Measurements from ENCODE around the gene SNW1.
A peak's percentile ranks its signal among the peaks of the same experiment; 100 is the strongest.
"Not testable (repeated sequence)": the region's sequence is repeated elsewhere in the genome, so short reads cannot be mapped to it uniquely, and the experiment has no call there.

SNW1 gene

GRCh38 chr14:77747425-77747824, 13.5 kb downstream of the SNW1 start:
- DNase-seq (ENCODE audit: low read depth) = not testable (repeated sequence)

DNA sequence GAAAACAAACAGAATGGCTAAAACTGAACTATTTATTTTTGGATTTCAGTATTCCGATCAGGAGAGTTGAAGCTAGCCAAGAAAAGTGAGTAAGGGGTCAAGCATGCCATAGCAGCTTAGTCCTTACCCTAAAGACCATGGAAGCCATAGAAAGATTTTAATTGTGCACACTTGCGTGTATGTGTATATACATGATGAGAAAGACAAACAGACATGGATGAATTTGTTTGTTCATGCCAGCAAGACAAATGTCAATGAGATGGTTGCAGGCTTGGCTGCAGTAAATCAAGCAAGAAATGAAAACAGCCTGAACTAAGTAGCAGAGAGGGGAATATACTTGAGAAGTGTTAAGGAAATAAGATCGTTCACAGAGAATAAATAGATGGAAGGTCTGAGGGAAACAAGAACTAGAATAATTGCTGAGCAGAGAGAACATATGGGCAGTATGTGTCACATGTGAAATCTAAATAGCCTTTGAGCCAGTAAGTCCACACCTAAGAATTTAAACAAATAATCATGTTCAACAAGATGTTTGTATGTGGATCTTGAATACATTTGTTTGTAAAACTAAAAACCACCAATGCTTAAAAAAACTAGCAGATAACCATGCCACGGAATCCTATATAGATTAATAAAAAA, 14.8 kb downstream of the SNW1 start:
- no peak for DNase-seq (ENCODE audit: low read depth)

- DNase-seq (ENCODE audit: low read depth) = no peak
These were observed 19.5 kb downstream of the SNW1 start for GRCh38 chr14:77741438-77741837.

DNA sequence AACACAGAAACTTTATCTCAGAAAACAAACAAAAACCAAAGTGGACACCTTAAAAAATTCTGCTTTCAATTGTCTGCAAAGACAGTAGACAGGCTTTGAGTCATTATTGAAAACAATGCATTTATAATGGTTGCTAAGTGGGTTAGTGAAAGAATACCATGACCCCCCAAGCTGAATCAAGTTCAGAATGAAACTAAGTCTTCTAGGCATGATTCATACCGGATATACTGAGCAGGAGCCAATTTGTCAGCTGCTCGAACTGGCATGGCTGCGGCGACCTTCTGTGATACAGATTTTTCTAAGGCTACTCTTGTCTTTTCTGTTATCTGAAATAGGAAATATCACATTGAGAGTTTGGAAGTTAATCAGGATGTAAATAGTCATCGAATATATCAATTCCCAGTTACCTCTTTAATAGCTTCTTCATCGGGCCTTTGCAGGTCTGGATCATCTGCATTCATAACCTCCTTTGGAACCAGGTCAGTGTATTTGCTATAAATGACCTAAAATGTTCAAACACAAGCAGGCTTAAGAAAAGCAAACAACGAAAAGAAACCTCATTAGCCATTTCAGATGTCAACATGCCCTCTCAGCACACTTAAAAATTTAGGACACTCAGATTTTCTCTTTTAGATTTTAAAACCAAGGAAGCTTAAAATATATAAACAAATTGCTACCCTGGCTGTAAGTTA, 22.3 kb downstream of the SNW1 start:
- peak; percentile 20 for DNase-seq (ENCODE audit: low read depth)

GRCh38 chr14:77730976-77731497, 29.9 kb downstream of the SNW1 start:
- DNase-seq (ENCODE audit: low read depth) = peak; percentile 23

DNA sequence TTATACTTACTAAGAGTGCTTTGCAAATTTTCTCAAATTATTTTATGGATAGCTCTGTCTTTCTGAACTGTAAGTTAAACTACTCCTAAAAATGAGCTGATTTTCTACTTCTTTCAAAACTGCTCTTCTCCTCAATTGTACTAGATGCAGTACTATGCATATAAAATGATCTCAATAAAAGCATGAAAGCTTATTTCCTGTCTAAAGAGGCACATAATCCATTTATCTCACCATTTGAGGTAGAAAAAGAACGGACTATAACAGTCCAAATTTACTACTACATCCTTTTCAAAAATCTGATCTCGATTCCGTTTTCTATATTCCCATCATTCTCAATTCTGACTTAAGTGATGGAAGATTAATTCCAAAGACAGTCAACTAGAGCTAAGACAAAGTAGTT, 38.7 kb downstream of the SNW1 start:
- no peak for DNase-seq (ENCODE audit: low read depth)

- no peak for DNase-seq (ENCODE audit: low read depth)
These were observed 39.5 kb downstream of the SNW1 start for GRCh38 chr14:77721437-77721836.

DNA sequence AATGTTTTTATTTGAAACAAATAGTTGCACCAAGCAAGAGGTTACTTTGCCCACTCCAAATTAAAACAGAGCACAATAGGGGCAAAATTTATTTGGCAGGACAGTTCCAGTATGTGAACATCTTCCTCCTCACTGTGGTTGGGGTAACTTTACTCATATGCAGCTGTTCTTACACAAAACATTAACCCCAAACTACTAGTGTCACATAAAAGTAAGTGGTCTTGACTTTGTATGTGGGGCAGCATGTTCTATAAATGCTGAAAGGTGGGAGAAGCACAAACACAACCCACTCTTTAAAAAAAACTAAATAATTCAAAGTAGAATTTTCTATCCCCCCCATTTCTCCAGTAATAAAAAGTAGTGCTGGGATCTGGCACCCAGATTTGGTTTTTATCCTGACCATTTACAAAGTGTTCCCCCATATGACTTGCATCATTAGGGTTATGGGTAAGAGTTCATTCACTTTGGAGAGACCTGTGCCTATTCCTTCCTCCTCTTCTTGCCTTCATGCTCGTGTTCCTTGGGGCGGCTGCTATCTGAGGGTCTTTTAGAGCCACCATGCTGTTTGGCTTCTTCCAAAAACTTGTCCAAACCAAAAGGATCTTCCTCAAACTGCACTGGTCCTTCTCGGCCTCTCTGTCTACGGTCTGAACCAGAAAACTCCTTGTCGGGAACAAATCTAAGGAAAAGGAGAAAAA, 43.2 kb downstream of the SNW1 start:
- no peak for DNase-seq (ENCODE audit: low read depth)

- DNase-seq (ENCODE audit: low read depth) = no peak
These were observed 46.0 kb downstream of the SNW1 start for GRCh38 chr14:77714926-77715325.

DNA sequence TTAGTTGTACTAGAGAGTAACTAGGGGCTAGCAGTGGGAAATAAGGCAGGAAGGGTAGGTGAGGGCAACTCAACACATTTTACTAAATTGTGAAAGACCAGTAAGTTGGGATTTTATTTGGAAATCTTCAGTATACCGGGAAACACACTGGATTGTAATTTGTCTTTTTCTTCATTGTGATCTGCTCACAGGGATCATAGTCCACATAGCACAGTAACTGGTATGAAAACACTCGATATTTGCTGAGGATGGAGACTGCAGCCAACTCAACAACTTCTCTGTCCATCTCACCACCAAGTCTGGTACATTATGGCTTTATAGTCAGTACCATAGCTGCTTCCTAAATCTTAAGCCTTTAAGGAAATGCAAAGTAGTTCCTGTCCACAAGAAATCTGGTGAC, 50.6 kb downstream of the SNW1 start:
- DNase-seq (ENCODE audit: low read depth) = no peak

DNA sequence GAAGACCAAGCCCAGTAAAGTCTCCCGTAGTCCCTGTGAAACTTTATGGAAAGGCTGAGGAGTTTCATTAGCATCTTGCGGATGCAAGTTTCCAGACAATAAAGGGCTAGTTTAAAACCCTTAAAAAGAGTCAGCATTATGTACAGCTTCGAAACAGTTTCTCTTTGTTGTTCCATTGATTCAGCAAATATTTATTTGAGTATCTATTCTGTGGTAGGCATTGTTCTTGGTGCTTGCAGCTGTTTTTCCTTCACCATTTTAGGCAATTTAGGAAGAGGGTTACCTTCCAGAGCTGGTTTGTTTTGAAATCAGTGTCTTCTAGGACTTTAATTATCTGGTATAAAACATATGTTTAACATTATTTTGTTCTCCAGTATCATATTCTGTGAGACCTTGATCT, 51.5 kb downstream of the SNW1 start:
- DNase-seq (ENCODE audit: low read depth) = no peak

DNA sequence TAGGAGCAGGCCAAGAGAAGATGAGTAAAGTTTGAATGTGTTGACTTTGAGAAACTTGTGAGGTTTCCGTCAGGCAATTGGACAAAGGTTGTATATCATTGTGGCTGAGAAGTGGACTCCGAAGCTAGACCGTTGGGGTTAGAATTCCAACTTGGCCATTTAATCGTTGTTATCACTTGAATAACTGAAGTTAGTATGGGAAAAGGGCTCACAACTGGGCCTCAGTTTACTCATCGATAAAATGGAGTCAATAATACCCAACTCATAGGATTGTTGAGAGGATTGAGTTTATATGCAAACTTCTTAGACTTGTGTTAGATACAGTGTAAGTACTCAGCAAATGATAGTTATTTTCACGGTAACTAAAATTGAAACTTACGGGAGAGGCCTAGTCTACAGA, 52.2 kb downstream of the SNW1 start:
- no peak for DNase-seq (ENCODE audit: low read depth)

DNA sequence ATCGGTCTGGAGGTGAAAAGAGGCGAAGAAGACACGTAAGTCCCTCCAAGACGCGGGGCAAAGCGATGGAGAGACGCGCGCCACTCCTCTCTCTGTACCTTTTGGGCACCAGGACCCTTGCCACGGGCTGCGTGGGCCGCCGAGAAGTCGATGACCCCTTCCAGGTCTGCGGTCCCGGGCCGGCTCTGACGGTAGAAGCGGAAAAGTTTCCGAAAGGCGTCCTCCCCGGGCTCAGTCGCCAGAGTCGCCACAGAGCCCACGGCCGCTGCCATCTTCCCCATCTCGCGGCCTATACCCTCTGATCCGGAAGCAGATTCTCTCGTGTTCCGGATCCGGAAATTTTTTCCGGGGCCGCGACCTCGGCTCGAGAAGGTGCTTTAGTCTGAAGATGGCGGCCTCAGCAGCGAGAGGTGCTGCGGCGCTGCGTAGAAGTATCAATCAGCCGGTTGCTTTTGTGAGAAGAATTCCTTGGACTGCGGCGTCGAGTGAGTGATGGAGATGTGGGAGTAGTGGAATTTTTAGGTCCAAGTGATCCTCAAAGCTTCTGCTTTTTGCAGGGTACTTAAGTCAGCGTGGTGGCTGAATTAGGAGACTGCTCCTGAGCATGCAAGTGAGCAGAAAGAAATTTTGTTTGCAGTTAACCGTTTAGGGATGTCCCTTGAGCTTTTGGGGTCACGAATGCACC, 53.1 kb downstream of the SNW1 start, which contains the start of the genes ALKBH1 and SLIRP:
Gene ALKBH1, minus strand, starts transcription at position 300 of the 685 bp plus-strand sequence. Its CDS starts 19 bp downstream, at position 281.
Gene SLIRP, plus strand, starts transcription at position 380 of the 685 bp plus-strand sequence. Its CDS starts 9 bp downstream, at position 389.
- peak; percentile 67 for DNase-seq (ENCODE audit: low read depth)

DNA sequence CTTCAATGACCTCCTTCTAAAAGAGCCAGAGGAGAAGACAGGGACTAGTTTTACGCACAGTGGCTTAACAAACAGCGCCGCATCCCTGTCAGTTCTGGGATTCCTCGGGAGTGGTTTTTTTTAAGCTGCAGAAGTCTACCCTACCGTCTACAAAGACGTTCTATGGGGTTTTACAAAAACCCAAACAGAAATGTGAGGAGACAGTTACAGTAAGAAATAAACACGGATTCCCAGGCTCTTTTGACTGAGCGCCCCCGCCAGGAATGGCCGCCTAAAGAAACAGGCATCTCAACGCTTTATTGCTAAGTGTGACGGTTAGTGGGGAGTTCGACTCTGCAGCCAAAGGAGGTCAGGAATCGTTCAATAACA, 53.6 kb downstream of the SNW1 start:
- DNase-seq (ENCODE audit: low read depth) = peak; percentile 28

- DNase-seq (ENCODE audit: low read depth) = no peak
These were observed 69.7 kb downstream of the SNW1 start for GRCh38 chr14:77691259-77691658.

DNA sequence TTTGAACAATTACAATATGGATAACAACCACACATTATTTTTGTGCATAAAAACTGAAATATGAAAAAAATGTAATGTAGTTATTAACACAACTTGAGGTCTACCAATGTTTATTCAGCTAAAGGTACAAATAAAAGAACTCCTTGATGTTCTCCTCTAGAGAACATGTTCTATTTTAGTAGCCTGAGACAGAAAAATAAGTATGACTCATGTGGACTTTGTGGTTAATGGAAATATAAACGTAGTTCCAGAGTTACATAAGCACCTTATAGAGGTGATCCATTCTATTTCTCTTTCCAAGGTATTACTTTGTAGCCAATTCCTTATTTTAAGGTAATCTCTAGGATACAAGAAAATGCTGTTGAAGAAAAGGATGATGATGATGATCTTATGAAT, 78.8 kb downstream of the SNW1 start:
- no peak for DNase-seq (ENCODE audit: low read depth)

DNA sequence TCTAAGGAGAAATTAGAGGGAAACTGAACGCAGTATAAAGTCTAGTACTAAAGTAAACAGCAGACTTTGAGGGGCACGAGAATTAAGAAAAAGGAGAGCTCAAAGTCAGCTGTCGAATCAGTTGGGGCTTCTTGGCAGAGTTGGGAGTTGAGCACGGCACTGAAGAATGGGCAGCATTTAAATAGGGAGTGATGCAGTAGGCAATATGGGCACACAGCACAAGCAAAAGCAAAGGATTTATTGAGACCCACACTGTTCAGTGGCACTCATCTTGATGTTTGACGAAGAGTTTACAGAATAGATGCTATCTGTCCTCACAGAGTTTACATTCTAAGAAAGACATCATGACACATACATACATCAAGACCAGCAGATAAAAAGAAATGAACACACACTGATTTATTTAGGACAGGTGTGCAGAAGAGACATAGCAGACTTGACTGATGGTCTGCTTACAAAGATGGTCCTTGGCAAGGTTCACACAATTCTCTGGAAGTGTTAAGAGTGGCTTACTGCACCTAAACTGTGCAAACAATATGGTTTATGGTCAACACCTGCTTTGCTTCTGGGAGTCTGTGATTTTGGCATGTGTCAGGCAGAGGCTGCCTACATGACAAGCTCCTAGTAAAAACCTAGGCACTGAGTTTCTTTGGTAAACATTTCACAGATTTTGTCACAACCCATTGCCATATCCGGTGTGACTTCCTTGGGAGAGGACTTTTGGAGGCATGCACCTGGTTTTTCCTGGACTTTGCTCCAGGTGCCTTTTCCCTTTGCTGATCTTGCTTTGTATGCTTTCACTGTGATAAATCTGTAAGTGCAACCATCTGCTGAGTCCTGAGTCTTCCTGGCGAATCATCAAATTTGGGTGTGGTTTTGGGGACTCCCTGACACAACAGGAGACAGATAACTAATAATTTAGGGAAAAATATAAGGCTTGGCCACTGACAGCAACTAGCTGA, 79.5 kb downstream of the SNW1 start:
- peak; percentile 40 for DNase-seq (ENCODE audit: low read depth)

DNA sequence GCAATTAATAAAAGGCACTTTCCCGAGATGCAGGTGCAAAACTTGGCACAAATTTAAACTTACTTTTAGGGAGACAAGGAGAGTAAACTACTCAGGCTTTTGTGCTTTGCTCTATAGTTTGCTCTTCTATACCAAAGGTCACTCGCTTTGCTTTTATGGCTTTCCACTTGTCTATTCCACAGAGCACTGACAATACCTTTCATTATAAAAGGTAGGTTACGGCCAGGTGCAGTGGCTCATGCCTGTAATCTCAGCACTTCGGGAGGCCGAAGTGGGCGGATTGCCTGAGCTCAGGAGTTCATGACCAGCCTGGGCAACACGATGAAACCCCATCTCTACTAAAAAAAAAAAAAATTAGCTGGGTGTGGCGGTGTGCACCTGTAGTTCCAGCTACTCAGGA, 86.0 kb downstream of the SNW1 start:
- DNase-seq (ENCODE audit: low read depth) = no peak

- no peak for DNase-seq (ENCODE audit: low read depth)
These were observed 87.8 kb downstream of the SNW1 start for GRCh38 chr14:77673193-77673592.
